ENCODE measurements around the gene TTF2.
"Not testable (repeated sequence)": the region's sequence is repeated elsewhere in the genome, so short reads cannot be mapped to it uniquely, and the experiment has no call there.

The TTF2 gene

DNA sequence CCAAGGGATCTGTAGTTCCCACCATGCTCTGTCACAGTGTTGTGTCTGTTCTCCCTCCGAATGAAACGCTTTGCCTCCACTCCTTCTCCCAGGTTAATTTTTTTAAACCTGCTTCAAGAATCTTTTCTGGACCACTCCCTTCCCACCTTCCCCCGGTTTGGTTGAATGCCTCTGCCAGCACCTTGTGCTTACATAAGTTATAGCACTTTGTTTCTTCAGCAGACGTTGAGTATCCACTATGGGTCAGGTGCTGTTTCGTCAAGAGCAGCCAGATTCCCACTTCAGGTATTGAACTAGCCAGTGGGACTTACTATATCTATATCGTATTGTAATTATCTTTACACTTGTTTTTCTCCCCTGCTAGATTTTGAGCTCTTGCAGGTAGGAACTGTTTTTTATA is 27.6 kb downstream of the TTF2 start:
- TF ChIP-seq Cebpa-rat (IDR thresholded peaks at IDR 0.05), result no peak
- peaks cover 94% of the 10 kb centered on the region for H3K36me3 ChIP-seq

DNA sequence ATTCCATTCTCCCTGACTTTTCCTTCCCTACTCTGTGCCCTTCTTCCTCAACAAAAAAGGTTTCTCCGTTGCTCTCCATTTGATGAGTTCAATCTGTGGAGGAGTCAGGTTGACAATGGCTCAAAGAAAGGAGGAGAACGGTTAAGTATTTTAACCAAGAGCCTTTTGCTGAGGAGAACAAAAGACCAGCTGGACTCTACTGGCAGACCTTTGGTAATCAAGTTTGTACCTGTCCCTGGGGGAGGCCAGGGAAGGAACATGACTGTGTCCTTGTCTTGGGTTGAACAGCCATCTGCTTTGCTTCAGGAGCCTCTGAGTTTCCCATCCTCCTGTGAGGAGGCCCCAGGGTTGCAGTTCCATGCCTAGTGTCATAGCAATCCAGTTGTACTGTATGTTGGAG is 29.9 kb downstream of the TTF2 start:
- Histone ChIP-seq H4K20me1 (no peaks in the 10 kb centered on the region), H3K9ac (no peak overlapping the region), H3K27ac (no peak overlapping the region), H3K4me1 (no peaks in the 10 kb centered on the region), H3K27me3 (no peaks in the 10 kb centered on the region), H3K9me3 (no peaks in the 10 kb centered on the region), H3K36me3 (peaks cover 94% of the 10 kb centered on the region), H3K4me3 (no peak overlapping the region), H3K4me2 (no peak overlapping the region)
- no peak for TF ChIP-seq Cebpa-rat (IDR thresholded peaks at IDR 0.05)

More for the DNA sequence above, 27.6 kb downstream of the TTF2 start:
- H4K20me1 ChIP-seq, result no peaks in the 10 kb centered on the region
- H3K4me2 ChIP-seq, result no peak overlapping the region
- H3K4me3 ChIP-seq, result no peak overlapping the region
- no peak overlapping the region for H3K9ac ChIP-seq
- no peaks in the 10 kb centered on the region for H3K27me3 ChIP-seq
- no peaks in the 10 kb centered on the region for H3K9me3 ChIP-seq
- H3K27ac ChIP-seq, result no peak overlapping the region
- H3K4me1 ChIP-seq, result no peaks in the 10 kb centered on the region

DNA sequence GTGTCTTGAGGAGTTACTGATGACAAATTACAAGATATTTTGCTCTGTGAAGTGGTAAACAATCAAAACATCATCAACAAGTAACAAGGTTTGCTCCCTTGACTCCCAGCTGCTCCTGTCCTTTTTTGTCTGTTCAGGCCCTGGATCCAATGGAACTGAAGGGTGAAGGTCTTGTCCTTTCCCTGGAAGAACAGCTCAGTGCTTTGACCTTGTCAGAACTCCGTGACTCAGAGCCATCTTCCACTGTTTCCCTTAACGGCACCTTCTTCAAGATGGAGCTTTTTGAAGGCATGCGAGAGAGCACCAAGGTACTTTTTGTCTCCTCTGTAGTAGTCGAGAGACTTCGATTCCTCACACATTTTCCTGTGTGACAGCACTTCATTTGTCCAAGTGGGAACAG is 32.5 kb downstream of the TTF2 start:
- Histone ChIP-seq H3K27me3 (no peaks in the 10 kb centered on the region), H3K9ac (no peak overlapping the region), H4K20me1 (no peaks in the 10 kb centered on the region), H3K27ac (no peak overlapping the region), H3K4me2 (no peak overlapping the region), H3K4me3 (no peak overlapping the region), H3K9me3 (no peaks in the 10 kb centered on the region), H3K4me1 (no peaks in the 10 kb centered on the region), H3K36me3 (peaks cover 98% of the 10 kb centered on the region)
- TF ChIP-seq Cebpa-rat (IDR thresholded peaks at IDR 0.05), result no peak

DNA sequence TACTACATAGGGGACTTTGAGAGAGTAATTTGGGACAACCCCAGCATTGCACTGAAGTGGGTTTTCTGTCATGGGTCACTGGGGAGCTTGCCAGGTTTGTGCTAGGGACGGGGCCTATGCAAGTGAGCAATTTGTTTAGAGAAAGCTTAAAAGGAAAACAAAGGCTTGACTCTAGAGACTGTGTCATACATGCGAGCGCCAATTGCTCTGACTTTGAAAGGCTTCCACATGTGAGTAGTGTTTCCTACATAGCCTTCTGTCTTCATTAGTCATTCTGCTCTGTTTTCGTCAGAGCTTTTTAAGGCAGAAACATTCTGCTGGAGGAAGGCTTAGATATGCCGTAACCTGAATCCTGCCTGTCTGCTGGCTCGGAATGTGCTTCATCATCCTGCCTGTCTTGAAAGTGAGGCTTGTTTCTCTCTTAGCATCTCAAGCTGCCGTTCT is 33.0 kb downstream of the TTF2 start:
- H3K4me2 ChIP-seq, result no peak overlapping the region
- H3K27ac ChIP-seq, result no peak overlapping the region
- peaks cover 98% of the 10 kb centered on the region for H3K36me3 ChIP-seq

DNA sequence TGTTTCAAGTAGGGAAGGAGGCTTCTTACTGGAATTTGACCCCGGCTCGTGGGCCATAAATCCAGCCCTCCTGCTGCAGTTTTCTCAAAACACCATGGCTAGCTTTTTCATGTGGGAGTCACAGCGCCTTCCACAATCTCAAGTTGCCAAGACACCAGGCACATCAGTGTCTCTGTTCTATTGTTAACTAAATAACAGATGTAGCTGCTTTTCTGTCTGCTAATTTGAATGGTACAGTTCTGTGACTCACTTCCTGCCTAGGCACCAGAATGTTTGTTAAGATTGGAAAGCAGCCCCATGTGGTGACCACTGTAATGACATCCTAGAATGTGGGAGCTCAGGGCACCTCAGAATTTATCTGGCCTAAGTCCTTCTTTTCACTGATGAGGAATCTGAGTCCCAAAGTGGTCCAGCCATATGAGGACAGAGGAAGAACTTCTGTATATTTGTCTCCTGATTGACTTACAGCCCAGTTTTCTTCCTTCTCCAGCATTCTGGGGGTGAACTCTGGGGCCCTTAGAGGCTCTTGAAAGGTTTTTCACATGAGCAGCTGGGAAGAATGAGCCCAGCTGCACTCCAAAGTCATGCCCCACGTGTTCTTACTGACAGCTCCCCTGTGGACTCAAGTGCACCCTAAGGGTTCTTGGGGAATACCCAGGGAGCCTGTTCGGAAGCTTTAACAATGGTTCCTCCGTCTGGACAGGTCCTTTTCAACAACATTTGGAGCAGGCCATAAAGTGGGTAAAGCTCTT is 33.9 kb downstream of the TTF2 start:
- Histone ChIP-seq H3K4me3 (no peak overlapping the region), H3K9me3 (no peaks in the 10 kb centered on the region), H3K4me2 (no peak overlapping the region), H3K27ac (no peak overlapping the region), H4K20me1 (no peaks in the 10 kb centered on the region), H3K9ac (no peak overlapping the region), H3K27me3 (no peaks in the 10 kb centered on the region), H3K36me3 (peaks cover 99% of the 10 kb centered on the region), H3K4me1 (no peaks in the 10 kb centered on the region)
- TF ChIP-seq Cebpa-rat (IDR thresholded peaks at IDR 0.05), result no peak

More for the DNA sequence above, 33.0 kb downstream of the TTF2 start:
- no peak overlapping the region for H3K9ac ChIP-seq
- no peaks in the 10 kb centered on the region for H4K20me1 ChIP-seq
- no peaks in the 10 kb centered on the region for H3K27me3 ChIP-seq
- H3K9me3 ChIP-seq, result no peaks in the 10 kb centered on the region
- no peak overlapping the region for H3K4me3 ChIP-seq
- no peak for TF ChIP-seq Cebpa-rat (IDR thresholded peaks at IDR 0.05)
- no peaks in the 10 kb centered on the region for H3K4me1 ChIP-seq

DNA sequence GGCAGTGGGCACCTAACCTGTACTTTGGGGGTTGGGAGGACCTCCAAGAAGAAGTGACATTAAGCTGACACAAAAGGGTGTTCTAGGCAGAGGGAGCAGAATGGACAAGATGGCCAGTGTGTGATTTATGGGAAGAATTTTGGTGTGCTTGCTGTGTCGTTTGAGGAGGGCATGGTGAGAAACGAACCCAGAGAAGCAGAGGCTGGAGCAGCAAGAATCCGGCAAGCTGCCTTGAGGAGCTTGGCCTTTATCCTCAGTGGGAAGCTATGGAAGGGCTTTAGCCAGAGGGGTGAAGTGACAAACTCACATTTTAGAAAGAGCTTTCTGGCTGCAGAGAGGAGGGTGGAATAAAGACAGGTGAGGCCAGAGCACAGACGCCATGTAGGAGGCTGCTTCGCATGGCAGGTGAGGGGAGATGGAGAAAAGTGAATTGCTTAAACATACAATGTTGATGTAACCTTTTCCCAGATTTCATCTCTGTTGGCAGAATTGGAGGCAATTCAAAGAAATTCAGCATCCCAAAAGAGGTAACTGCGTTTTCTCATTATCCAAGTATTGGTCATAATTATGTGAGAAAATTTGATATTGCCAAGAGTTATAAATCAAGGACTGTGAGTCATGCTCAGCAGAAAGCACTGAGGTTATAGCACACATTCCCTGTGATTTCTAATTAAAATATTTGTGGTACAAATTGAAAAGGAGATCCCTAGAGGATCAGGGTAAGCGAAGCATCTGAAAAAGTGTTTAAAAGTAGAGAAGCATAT is 34.9 kb downstream of the TTF2 start:
- Histone ChIP-seq H3K27me3 (no peaks in the 10 kb centered on the region), H3K27ac (no peak overlapping the region), H3K4me2 (no peak overlapping the region), H4K20me1 (no peaks in the 10 kb centered on the region), H3K4me3 (no peak overlapping the region), H3K4me1 (no peaks in the 10 kb centered on the region), H3K9me3 (no peaks in the 10 kb centered on the region), H3K9ac (no peak overlapping the region), H3K36me3 (peaks cover 100% of the 10 kb centered on the region)
- TF ChIP-seq Cebpa-rat (IDR thresholded peaks at IDR 0.05), result no peak

DNA sequence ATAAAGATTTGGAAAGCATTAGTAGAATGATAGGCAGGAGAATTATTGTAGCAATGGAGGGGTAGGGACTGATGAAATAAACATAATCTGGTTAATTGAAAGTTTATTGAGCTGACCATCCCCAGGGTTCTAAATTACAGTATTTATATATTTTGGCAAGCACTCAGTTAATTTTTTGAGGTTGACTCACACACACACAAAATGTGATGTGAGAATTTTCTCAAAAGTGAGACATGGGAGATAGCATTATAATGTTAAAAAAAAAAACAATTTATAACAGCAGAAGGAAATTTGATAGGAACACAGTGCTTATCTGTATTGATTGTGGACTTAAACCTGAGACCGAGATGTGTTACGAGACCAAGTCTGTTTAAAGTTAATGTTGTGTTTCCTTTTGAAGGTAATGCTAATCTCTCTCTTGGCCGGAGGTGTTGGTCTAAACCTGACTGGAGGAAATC is 36.9 kb downstream of the TTF2 start:
- no peaks in the 10 kb centered on the region for H3K27me3 ChIP-seq
- no peak overlapping the region for H3K4me3 ChIP-seq
- H3K9ac ChIP-seq, result no peak overlapping the region
- no peaks in the 10 kb centered on the region for H3K9me3 ChIP-seq
- H3K36me3 ChIP-seq, result peaks cover 98% of the 10 kb centered on the region
- no peak overlapping the region for H3K27ac ChIP-seq
- no peak for TF ChIP-seq Cebpa-rat (IDR thresholded peaks at IDR 0.05)
- H3K4me1 ChIP-seq, result no peaks in the 10 kb centered on the region
- H4K20me1 ChIP-seq, result no peaks in the 10 kb centered on the region
- no peak overlapping the region for H3K4me2 ChIP-seq

DNA sequence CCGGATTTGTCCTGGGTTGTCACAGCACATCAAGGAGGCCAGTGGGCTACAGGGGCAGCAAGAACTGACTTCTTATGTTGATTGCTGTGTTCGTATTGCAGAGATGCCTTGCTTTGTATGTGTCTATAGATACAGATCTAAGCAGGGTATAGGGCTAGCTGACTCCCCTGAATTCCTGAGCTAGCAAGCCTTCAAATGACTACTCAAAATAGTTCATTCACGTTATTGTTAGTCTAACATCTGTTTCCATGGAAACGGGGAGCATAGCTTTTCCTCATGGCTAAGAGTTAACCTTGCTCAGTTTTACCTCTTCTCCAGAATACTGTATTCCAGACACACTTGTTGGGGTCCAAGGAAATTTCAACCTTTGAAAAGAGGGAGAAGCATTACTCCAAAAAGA is 37.3 kb downstream of the TTF2 start:
- Histone ChIP-seq H3K27ac (no peak overlapping the region), H3K9me3 (no peaks in the 10 kb centered on the region), H4K20me1 (no peaks in the 10 kb centered on the region), H3K4me1 (no peaks in the 10 kb centered on the region), H3K27me3 (no peaks in the 10 kb centered on the region), H3K4me2 (no peak overlapping the region), H3K4me3 (no peak overlapping the region), H3K9ac (no peak overlapping the region), H3K36me3 (peaks cover 97% of the 10 kb centered on the region)
- TF ChIP-seq Cebpa-rat (IDR thresholded peaks at IDR 0.05), result no peak

DNA sequence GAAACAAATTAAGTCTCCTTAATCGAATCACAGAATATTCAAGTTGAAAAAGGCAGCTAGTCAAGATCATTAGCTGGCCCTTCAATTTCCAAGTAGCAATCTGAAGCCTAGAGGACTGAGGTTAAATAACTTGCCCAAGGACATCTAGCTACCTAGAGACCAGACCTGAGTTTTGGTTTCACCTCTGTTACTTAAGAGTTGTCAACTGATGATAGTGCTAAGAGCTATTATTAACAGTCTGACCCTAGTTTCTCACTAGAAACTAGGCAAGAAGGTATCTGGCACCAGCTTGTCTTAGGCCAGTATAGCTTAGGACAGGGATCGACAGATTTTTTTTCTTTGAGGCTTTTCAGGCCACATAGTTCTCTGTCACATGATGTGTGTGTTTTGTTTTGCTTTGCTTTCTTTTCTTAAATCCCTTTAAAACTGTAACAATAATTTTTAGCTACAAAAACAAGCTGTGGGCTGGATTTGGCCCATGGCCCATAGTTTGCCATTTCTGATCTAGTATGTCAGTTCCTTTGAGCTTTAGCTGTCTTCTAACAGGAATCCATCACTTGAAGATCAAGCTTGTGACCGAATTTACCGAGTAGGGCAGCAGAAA is 38.3 kb downstream of the TTF2 start:
- Histone ChIP-seq H4K20me1 (no peaks in the 10 kb centered on the region), H3K9ac (no peak overlapping the region), H3K4me1 (no peaks in the 10 kb centered on the region), H3K9me3 (no peaks in the 10 kb centered on the region), H3K4me2 (no peak overlapping the region), H3K27ac (no peak overlapping the region), H3K36me3 (peaks cover 97% of the 10 kb centered on the region), H3K27me3 (no peaks in the 10 kb centered on the region), H3K4me3 (no peak overlapping the region)
- no peak for TF ChIP-seq Cebpa-rat (IDR thresholded peaks at IDR 0.05)

DNA sequence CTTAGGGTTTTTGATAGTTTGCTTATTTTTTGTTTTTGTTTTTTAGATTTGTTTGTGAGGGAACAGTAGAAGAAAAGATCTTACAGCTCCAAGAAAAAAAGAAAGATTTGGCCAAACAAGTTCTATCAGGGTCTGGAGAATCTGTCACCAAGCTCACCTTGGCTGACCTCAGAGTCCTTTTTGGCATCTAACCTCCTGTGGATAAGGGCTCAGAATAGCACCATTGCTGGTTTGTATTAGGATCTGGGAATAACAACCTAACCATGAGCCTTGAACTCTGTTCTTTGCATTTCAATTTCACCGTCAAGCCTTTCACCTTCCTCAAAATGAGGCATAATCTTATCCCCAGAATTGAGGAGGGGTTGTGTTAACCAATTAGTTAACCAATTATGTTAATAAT is 41.2 kb downstream of the TTF2 start:
- Histone ChIP-seq H3K4me2 (no peak overlapping the region), H3K36me3 (peaks cover 96% of the 10 kb centered on the region), H4K20me1 (no peaks in the 10 kb centered on the region), H3K4me1 (no peaks in the 10 kb centered on the region), H3K27ac (no peak overlapping the region), H3K27me3 (no peaks in the 10 kb centered on the region), H3K9ac (no peak overlapping the region), H3K9me3 (no peaks in the 10 kb centered on the region), H3K4me3 (no peak overlapping the region)
- no peak for TF ChIP-seq Cebpa-rat (IDR thresholded peaks at IDR 0.05)

DNA sequence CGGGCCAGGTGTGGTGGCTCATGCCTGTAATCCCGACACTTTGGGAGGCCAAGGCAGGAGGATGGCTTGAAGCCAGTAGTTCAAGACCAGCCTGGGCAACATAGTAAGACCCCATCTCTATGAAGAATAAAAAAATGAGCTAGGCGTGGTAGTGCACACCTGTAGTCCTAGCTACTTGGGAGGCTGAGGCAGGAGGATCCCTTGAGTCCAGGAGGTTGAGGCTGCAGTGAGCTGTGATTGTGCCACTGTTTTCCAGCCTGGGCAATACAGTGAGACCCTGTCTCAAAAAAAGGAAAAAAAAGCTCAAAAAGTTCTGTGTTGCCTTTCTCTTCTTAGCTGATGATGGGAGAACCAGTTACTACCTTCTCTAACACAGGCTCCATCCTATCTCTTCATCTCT is 41.7 kb downstream of the TTF2 start:
- H3K27ac ChIP-seq, H3K9me3 ChIP-seq, H3K4me1 ChIP-seq, H3K4me3 ChIP-seq, H4K20me1 ChIP-seq, H3K27me3 ChIP-seq, H3K4me2 ChIP-seq, H3K9ac ChIP-seq: not testable (repeated sequence)
- peaks cover 96% of the 10 kb centered on the region for H3K36me3 ChIP-seq

Data from BLaER1 (cell line).